HepG2 (cell line): ENCODE data around the gene TOPBP1. TPM values are rescaled to one million over a fixed set of nuclear protein-coding genes. Genes with fewer than 3 reads are reported as not detected.
A peak's percentile ranks its signal among the peaks of the same experiment; 100 is the strongest.

Experiments used
- CCDC6 ChIP-seq: sonication (generic); formaldehyde crosslinking; IDR thresholded peaks from 2 replicates; pipeline ENCODE4 v1.8.1; 2022; ENCODE audit warnings: mild to moderate bottlenecking, missing genetic modification reagents, moderate library complexity
- CREB1 ChIP-seq, 2 experiments: fragments of 450-650 bp in 1 of 2; IDR thresholded peaks; 2 replicates each; pipeline ENCODE4 v1.6.1; 2016 to 2017; ENCODE audit warnings: control low read depth in 1 of 2, mild to moderate bottlenecking in 1 of 2, missing compliant biosample characterization in 1 of 2, missing genetic modification characterization in 1 of 2
- CREM ChIP-seq, 2 experiments: sonication (generic) in 1 of 2; formaldehyde crosslinking in 1 of 2; IDR thresholded peaks; 2 replicates each; pipeline versions ENCODE4 v1.4.0 to v1.6.1; 2016 to 2020; ENCODE audit warnings: antibody characterized with exemption in 1 of 2, mild to moderate bottlenecking in 1 of 2, missing genetic modification reagents in 1 of 2
- GFI1 ChIP-seq: sonication (generic); formaldehyde crosslinking; IDR thresholded peaks from 2 replicates; pipeline ENCODE4 v1.5.0; 2020; ENCODE audit warnings: missing genetic modification reagents, mild to moderate bottlenecking, borderline replicate concordance
- HMGA1 ChIP-seq: sonication (generic); formaldehyde crosslinking; conservative IDR thresholded peaks from 2 replicates; pipeline ENCODE4 v1.4.0; 2020; ENCODE audit warnings: missing genetic modification reagents
- HNRNPL ChIP-seq: fragments of 200-400 bp; formaldehyde crosslinking; IDR thresholded peaks from 2 replicates; pipeline ENCODE4 v1.6.1; 2017; ENCODE audit warnings: mild to moderate bottlenecking, low read depth, low read length
- HOXA7 ChIP-seq: sonication (generic); formaldehyde crosslinking; IDR thresholded peaks from 2 replicates; pipeline ENCODE4 v1.8.1; 2022; ENCODE audit warnings: mild to moderate bottlenecking, missing genetic modification reagents, moderate library complexity
- JUN ChIP-seq: sonication (generic); formaldehyde crosslinking; IDR thresholded peaks from 2 replicates; pipeline ENCODE4 v1.4.0; 2020; ENCODE audit warnings: mild to moderate bottlenecking, missing genetic modification reagents
- KMT2A ChIP-seq: sonication (generic); formaldehyde crosslinking; IDR thresholded peaks from 2 replicates; pipeline ENCODE4 v1.4.0; 2020; ENCODE audit warnings: missing genetic modification reagents
- NCOA1 ChIP-seq: sonication (generic); formaldehyde crosslinking; IDR thresholded peaks from 2 replicates; pipeline ENCODE4 v1.9.0; 2021; ENCODE audit warnings: missing genetic modification reagents
- SETDB1 ChIP-seq: sonication (generic); formaldehyde crosslinking; IDR thresholded peaks from 2 replicates; pipeline ENCODE4 v1.5.1; 2020; ENCODE audit warnings: missing genetic modification reagents, mild to moderate bottlenecking, borderline replicate concordance
- SP2 ChIP-seq: sonication (generic); formaldehyde crosslinking; IDR thresholded peaks from 2 replicates; pipeline ENCODE4 v1.5.1; 2020; ENCODE audit warnings: mild to moderate bottlenecking, missing genetic modification reagents
- ZBTB8A ChIP-seq: sonication (generic); formaldehyde crosslinking; IDR thresholded peaks from 2 replicates; pipeline ENCODE4 v1.4.0; 2020; ENCODE audit warnings: mild to moderate bottlenecking, low read depth, missing genetic modification reagents, borderline replicate concordance
- ZNF121 ChIP-seq: sonication (generic); formaldehyde crosslinking; IDR thresholded peaks from 2 replicates; pipeline ENCODE4 v1.5.0; 2020; ENCODE audit warnings: mild to moderate bottlenecking, missing genetic modification reagents
- ZNF766 ChIP-seq: sonication (generic); formaldehyde crosslinking; IDR thresholded peaks from 2 replicates; pipeline ENCODE4 v1.5.0; 2020; ENCODE audit warnings: missing genetic modification reagents, borderline replicate concordance
- ZNF790 ChIP-seq: sonication (generic); formaldehyde crosslinking; IDR thresholded peaks from 2 replicates; pipeline ENCODE4 v1.8.0; 2022; ENCODE audit warnings: missing genetic modification reagents, mild to moderate bottlenecking, borderline replicate concordance
- polyA plus RNA-seq, 8 experiments: library from polyadenylated mRNA; depleted of rRNA in 3 of 8; stranded (reverse) in 7 of 8; unstranded in 1 of 8; fragments of >200 nt; fragmentation: Illumina TruSeq in 4 of 8; extraction: Trizol in 4 of 8; gene quantifications; 2 replicates each; pipeline versions ENCODE4 v1.2.1 to v1.2.3, GENCODE V29; 2011 to 2016; ENCODE audit warnings: low read depth in 4 of 8, missing spikeins in 1 of 8, mixed read lengths in 1 of 8; ENCODE audit not compliant: insufficient read depth in 1 of 8
- total RNA-seq, 5 experiments: library from RNA; depleted of rRNA; stranded (reverse); fragments of >200 nt; fragmentation: Illumina TruSeq; extraction: Trizol; gene quantifications; 2 replicates each; pipeline ENCODE4 v1.2.3, GENCODE V29; 2016; ENCODE audit warnings: low read depth in 1 of 5
- TF ChIP-seq, protein P1 (sequence below): sonication (generic); formaldehyde crosslinking; conservative IDR thresholded peaks from 2 replicates; pipeline ENCODE4 v1.4.0; 2020; ENCODE audit warnings: mild to moderate bottlenecking, missing genetic modification reagents, moderate library complexity
- TF ChIP-seq, protein P2 (sequence below): sonication (generic); formaldehyde crosslinking; IDR thresholded peaks from 2 replicates; pipeline ENCODE4 v1.9.0; 2021; ENCODE audit warnings: missing genetic modification reagents, borderline replicate concordance
- TF ChIP-seq, protein P3 (sequence below): sonication (generic); formaldehyde crosslinking; IDR thresholded peaks from 2 replicates; pipeline ENCODE4 v1.5.1; 2020; ENCODE audit warnings: missing genetic modification reagents, mild to moderate bottlenecking, borderline replicate concordance
- TF ChIP-seq, protein P4 (sequence below), 2 experiments: fragments of 450-650 bp in 1 of 2; sonication (generic) in 1 of 2; formaldehyde crosslinking; IDR thresholded peaks; 2 replicates each; pipeline versions ENCODE4 v1.5.0 to v1.8.0; 2020 to 2022; ENCODE audit warnings: mild to moderate bottlenecking in 1 of 2, missing genetic modification reagents in 1 of 2
- TF ChIP-seq, protein P5 (sequence below): conservative IDR thresholded peaks from 2 replicates; pipeline ENCODE4 v1.6.1; 2018; ENCODE audit warnings: missing genetic modification reagents

Gene TOPBP1
- total and polyA plus RNA-seq, 2 of the 13 experiments (the other 11 are each of a cell fraction or from before 2014, with no cell fraction given), result 24.3 to 42.9 TPM

DNA sequence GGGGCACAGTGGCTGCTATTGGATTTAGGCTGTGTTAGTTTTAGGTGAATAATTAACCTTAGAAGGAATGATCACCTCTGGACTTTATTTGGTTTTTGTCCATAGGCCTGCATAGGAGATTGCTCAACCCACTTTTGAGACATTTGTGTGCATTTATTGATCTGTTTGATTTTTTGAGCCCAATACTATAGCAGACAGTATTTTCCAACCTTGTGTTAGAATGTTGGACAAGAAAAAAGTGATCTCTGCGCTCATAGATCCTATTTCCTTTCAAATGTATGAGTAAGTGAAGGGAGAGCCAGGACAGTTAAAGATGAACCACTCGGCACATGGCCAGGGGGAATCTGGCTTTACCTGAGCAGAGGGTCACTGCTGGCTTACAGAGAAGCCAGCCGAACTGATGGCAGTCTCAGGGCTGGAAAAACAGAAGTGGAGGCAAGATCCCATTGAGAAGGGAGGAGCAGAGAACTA, 8.8 kb upstream of the TOPBP1 start (continued):
- TF ChIP-seq, protein P1, sequence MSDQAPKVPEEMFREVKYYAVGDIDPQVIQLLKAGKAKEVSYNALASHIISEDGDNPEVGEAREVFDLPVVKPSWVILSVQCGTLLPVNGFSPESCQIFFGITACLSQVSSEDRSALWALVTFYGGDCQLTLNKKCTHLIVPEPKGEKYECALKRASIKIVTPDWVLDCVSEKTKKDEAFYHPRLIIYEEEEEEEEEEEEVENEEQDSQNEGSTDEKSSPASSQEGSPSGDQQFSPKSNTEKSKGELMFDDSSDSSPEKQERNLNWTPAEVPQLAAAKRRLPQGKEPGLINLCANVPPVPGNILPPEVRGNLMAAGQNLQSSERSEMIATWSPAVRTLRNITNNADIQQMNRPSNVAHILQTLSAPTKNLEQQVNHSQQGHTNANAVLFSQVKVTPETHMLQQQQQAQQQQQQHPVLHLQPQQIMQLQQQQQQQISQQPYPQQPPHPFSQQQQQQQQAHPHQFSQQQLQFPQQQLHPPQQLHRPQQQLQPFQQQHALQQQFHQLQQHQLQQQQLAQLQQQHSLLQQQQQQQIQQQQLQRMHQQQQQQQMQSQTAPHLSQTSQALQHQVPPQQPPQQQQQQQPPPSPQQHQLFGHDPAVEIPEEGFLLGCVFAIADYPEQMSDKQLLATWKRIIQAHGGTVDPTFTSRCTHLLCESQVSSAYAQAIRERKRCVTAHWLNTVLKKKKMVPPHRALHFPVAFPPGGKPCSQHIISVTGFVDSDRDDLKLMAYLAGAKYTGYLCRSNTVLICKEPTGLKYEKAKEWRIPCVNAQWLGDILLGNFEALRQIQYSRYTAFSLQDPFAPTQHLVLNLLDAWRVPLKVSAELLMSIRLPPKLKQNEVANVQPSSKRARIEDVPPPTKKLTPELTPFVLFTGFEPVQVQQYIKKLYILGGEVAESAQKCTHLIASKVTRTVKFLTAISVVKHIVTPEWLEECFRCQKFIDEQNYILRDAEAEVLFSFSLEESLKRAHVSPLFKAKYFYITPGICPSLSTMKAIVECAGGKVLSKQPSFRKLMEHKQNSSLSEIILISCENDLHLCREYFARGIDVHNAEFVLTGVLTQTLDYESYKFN (CRISPR knock-in tag), result peak; percentile 99
- TF ChIP-seq, protein P2, sequence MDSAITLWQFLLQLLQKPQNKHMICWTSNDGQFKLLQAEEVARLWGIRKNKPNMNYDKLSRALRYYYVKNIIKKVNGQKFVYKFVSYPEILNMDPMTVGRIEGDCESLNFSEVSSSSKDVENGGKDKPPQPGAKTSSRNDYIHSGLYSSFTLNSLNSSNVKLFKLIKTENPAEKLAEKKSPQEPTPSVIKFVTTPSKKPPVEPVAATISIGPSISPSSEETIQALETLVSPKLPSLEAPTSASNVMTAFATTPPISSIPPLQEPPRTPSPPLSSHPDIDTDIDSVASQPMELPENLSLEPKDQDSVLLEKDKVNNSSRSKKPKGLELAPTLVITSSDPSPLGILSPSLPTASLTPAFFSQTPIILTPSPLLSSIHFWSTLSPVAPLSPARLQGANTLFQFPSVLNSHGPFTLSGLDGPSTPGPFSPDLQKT (CRISPR knock-in tag), result no peak
- TF ChIP-seq JUN (CRISPR knock-in tag) (peak; percentile 84), SETDB1 (CRISPR knock-in tag) (no peak), ZNF766 (no peak), ZNF121 (0 out of 2 replicates have a peak, but pooled peaks have one; percentile 64), CREM (IDR thresholded peaks at IDR 0.05) (peak; percentile 94), CREM (CRISPR knock-in tag; IDR thresholded peaks at IDR 0.05) (no peak), CREB1 (IDR thresholded peaks at IDR 0.05) (peak; percentile 3; the same call in 1 of the 2 replicates), CREB1 (CRISPR knock-in tag; IDR thresholded peaks at IDR 0.05) (peak; percentile 89), HMGA1 (CRISPR knock-in tag) (no peak), CCDC6 (CRISPR knock-in tag) (peak; percentile 33; the same call in 1 of the 2 replicates), ZBTB8A (CRISPR knock-in tag) (no peak), HOXA7 (CRISPR knock-in tag) (no peak), ZNF790 (peak; percentile 24; the same call in 1 of the 2 replicates), KMT2A (CRISPR knock-in tag) (no peak), HNRNPL (no peak), NCOA1 (CRISPR knock-in tag) (0 out of 2 replicates have a peak, but pooled peaks have one; percentile 60), GFI1 (CRISPR knock-in tag) (peak; percentile 97), SP2 (CRISPR knock-in tag) (no peak)
- TF ChIP-seq, protein P3, sequence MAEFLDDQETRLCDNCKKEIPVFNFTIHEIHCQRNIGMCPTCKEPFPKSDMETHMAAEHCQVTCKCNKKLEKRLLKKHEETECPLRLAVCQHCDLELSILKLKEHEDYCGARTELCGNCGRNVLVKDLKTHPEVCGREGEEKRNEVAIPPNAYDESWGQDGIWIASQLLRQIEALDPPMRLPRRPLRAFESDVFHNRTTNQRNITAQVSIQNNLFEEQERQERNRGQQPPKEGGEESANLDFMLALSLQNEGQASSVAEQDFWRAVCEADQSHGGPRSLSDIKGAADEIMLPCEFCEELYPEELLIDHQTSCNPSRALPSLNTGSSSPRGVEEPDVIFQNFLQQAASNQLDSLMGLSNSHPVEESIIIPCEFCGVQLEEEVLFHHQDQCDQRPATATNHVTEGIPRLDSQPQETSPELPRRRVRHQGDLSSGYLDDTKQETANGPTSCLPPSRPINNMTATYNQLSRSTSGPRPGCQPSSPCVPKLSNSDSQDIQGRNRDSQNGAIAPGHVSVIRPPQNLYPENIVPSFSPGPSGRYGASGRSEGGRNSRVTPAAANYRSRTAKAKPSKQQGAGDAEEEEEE (CRISPR knock-in tag), result no peak; the same call in 1 of the 2 replicates
- TF ChIP-seq, protein P4, sequence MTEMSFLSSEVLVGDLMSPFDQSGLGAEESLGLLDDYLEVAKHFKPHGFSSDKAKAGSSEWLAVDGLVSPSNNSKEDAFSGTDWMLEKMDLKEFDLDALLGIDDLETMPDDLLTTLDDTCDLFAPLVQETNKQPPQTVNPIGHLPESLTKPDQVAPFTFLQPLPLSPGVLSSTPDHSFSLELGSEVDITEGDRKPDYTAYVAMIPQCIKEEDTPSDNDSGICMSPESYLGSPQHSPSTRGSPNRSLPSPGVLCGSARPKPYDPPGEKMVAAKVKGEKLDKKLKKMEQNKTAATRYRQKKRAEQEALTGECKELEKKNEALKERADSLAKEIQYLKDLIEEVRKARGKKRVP (CRISPR knock-in tag; IDR thresholded peaks at IDR 0.05), result peak in 1 of 2 experiments; percentile 56; a peak in 1 of 4 replicates
- TF ChIP-seq, protein P5, sequence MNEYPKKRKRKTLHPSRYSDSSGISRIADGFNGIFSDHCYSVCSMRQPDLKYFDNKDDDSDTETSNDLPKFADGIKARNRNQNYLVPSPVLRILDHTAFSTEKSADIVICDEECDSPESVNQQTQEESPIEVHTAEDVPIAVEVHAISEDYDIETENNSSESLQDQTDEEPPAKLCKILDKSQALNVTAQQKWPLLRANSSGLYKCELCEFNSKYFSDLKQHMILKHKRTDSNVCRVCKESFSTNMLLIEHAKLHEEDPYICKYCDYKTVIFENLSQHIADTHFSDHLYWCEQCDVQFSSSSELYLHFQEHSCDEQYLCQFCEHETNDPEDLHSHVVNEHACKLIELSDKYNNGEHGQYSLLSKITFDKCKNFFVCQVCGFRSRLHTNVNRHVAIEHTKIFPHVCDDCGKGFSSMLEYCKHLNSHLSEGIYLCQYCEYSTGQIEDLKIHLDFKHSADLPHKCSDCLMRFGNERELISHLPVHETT (CRISPR knock-in tag), result no peak
